Measurements from ENCODE around the gene SSU72.
"Not testable (repeated sequence)": the region's sequence is repeated elsewhere in the genome, so short reads cannot be mapped to it uniquely, and the experiment has no call there.

The SSU72 gene

DNA sequence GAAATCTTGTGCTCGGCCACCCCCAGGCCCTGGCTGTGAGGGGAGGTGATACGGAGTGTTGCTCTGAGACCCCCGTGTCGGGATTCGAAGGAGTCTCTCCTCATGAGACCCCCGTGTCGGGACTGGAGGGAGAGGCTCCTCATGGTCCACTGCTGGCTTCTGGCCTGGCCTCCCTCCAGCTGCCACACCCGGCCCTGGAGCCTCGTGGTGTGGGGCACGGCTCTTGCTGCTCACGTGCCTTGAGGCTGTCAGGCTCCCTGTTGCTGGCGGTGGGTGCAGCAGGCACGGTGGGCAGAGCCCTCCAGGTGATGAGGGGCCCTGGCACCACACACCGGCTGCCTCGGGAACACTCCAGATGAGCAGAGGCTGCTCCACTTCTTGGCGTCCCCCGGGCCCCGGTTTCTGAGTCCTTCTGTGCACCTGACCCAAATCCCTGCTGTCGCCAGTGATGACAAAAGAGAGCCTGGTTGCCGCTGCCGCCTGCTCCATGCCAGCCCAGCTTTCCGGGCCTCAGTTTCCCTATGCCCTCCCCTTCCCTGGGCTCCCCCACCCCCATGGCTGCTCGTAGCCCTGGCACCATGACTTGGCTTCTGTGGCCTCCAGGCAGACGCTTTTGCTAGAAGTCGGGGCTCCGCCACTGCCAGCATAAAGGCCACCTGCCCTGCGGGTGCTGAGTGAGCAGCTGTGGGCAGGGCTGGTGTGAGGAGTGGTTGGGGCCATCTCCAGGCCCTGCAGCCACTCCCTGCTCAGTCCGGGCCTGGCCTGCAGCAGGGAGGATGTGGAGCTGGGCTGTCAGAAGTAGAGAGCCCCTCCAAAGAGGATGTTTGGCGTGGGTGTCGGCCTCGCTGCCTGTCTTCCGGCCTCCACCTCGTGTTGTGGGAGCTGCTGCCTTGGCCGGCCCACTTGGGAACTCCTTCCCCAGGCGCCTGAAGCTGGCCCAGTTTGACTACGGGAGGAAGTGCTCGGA is 46.1 kb downstream of the SSU72 start:
- Histone ChIP-seq H3K9ac (ENCODE audit: low read depth, low read length, poor library complexity, severe bottlenecking) (no peak overlapping the region), H3K4me2 (ENCODE audit: low read depth, low read length, poor library complexity, severe bottlenecking) (no peak overlapping the region), H3K9me2 (replicated peaks; ENCODE audit: low read depth, low read length) (no peaks in the 10 kb centered on the region), H3K4me3 (ENCODE audit: low read length, poor library complexity, severe bottlenecking) (no peak overlapping the region), H2AFZ (ENCODE audit: low read length) (no peak overlapping the region), H4K20me1 (ENCODE audit: insufficient read depth, low read length, poor library complexity, severe bottlenecking) (no peaks in the 10 kb centered on the region), H3K79me2 (ENCODE audit: insufficient read depth, low read length) (no peaks in the 10 kb centered on the region), H3K9me3 (ENCODE audit: insufficient read depth, low read depth, low read length) (no peaks in the 10 kb centered on the region), H3K36me3 (ENCODE audit: insufficient read depth, low read length) (peaks cover 11% of the 10 kb centered on the region; the same call in 1 of the 2 replicates), H3K27me3 (ENCODE audit: insufficient read depth, low read length, poor library complexity, severe bottlenecking) (no peaks in the 10 kb centered on the region), H3K4me1 (ENCODE audit: insufficient read depth, low read length, poor library complexity, severe bottlenecking) (no peaks in the 10 kb centered on the region), H3F3A (ENCODE audit: low read depth) (no peaks in the 10 kb centered on the region)
- TF ChIP-seq EZH2phosphoT487 (IDR thresholded peaks at IDR 0.05; ENCODE audit: borderline replicate concordance) (no peak), CTCF (conservative IDR thresholded peaks at IDR 0.05; ENCODE audit: low read length) (no peak)

DNA sequence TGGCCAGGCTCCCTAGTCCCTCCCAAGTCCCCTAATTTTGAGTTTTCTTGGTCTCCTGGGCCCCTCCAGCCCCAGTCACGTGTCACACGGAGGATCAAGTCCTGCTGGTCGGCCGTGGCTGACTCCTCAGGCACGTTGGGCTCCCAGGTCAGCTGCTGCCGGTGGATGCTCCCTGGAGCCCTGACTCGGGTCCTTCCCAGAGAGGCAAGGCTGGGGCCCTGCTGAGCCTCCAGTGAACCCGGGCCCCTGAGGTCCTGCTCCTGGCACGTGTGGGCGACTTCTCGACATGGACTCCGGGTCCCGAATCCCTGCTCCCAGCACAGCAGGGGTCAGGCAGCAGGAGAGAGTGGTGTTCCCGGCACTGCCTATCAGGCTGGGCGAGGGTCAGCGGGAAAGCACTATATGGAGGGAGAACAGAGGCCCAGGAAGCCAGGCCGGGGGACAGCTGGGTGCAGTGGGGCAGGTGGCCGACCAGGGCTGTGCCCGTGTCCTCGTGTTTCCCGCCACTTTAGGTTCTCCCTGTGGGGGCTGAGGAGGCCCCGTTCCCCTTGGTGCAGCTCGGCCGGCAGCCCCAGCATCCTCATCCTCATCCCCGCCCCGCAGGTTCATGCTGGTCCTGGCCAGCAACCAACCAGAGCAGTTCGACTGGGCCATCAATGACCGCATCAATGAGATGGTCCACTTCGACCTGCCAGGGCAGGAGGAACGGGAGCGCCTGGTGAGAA is 47.4 kb downstream of the SSU72 start:
- peaks cover 11% of the 10 kb centered on the region; the same call in 1 of the 2 replicates for H3K36me3 ChIP-seq (ENCODE audit: insufficient read depth, low read length)

DNA sequence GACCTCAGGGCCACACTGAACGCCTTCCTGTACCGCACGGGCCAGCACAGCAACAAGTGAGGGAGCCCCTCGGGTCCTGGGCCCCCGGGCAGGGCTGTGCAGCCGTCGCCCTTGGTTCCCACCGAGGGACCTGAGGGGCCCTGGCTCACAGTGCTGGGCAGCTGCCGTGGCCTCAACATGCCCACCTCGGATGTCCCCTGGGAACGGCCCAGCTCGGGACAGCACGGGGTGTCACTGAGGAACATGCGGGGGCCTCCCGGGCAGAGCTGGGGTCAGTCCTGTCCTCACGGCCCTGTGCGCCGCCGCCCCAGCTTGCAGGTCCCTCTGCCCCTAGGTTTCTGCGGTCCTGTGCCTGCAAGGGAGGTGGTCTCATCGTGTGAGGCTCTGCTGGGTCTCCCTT is 48.2 kb downstream of the SSU72 start:
- not testable (repeated sequence) for H3K9me3 ChIP-seq (ENCODE audit: insufficient read depth, low read depth, low read length); H4K20me1 ChIP-seq (ENCODE audit: insufficient read depth, low read length, poor library complexity, severe bottlenecking); H3K9me2 ChIP-seq (replicated peaks; ENCODE audit: low read depth, low read length); H3K9ac ChIP-seq (ENCODE audit: low read depth, low read length, poor library complexity, severe bottlenecking); H3K27me3 ChIP-seq (ENCODE audit: insufficient read depth, low read length, poor library complexity, severe bottlenecking); H3K79me2 ChIP-seq (ENCODE audit: insufficient read depth, low read length); H3K4me3 ChIP-seq (ENCODE audit: low read length, poor library complexity, severe bottlenecking); H3K4me2 ChIP-seq (ENCODE audit: low read depth, low read length, poor library complexity, severe bottlenecking); H2AFZ ChIP-seq (ENCODE audit: low read length); H3K4me1 ChIP-seq (ENCODE audit: insufficient read depth, low read length, poor library complexity, severe bottlenecking); H3F3A ChIP-seq (ENCODE audit: low read depth)
- peaks cover 11% of the 10 kb centered on the region; the same call in 1 of the 2 replicates for H3K36me3 ChIP-seq (ENCODE audit: insufficient read depth, low read length)

More for the DNA sequence above, 47.4 kb downstream of the SSU72 start:
- H3K9me3 ChIP-seq (ENCODE audit: insufficient read depth, low read depth, low read length) = no peaks in the 10 kb centered on the region
- H4K20me1 ChIP-seq (ENCODE audit: insufficient read depth, low read length, poor library complexity, severe bottlenecking) = no peaks in the 10 kb centered on the region
- no peaks in the 10 kb centered on the region for H3K27me3 ChIP-seq (ENCODE audit: insufficient read depth, low read length, poor library complexity, severe bottlenecking)
- no peak overlapping the region for H3K4me2 ChIP-seq (ENCODE audit: low read depth, low read length, poor library complexity, severe bottlenecking)
- no peak for TF ChIP-seq EZH2phosphoT487 (IDR thresholded peaks at IDR 0.05; ENCODE audit: borderline replicate concordance)
- TF ChIP-seq CTCF (conservative IDR thresholded peaks at IDR 0.05; ENCODE audit: low read length) = no peak
- H3F3A ChIP-seq (ENCODE audit: low read depth) = no peaks in the 10 kb centered on the region
- no peaks in the 10 kb centered on the region for H3K4me1 ChIP-seq (ENCODE audit: insufficient read depth, low read length, poor library complexity, severe bottlenecking)
- no peak overlapping the region for H3K9ac ChIP-seq (ENCODE audit: low read depth, low read length, poor library complexity, severe bottlenecking)
- no peaks in the 10 kb centered on the region for H3K9me2 ChIP-seq (replicated peaks; ENCODE audit: low read depth, low read length)
- H3K4me3 ChIP-seq (ENCODE audit: low read length, poor library complexity, severe bottlenecking) = no peak overlapping the region
- no peak overlapping the region for H2AFZ ChIP-seq (ENCODE audit: low read length)
- no peaks in the 10 kb centered on the region for H3K79me2 ChIP-seq (ENCODE audit: insufficient read depth, low read length)

DNA sequence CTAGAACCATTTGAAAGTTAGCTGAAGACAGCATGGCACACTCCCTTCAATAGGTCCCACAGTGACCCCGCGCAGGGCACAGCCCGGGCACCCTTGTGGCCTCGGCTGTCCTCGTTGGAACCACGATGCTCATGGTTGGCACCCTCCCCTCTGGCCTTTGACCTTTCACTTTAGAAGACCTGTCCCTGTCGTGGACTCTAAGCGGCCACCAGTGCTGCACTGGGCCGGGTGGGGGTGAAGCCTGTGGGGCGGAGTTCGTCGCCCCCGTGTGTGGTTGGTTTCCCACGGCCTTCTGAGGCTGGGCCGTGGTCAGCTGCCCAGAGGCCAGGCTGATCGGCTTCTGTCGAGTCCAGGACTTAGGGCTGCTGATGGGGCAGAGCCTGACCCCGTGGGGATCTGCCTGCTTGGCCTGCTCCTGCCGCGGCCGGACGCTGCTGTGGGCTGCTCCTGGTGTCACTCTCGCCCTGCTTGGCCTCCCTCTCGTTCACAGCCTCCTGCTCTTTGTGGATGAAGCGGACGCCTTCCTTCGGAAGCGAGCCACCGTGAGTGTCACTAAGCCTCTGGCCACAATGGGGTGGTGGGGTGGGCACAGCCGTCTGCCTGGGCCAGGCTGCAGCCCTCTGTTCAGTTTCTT is 49.8 kb downstream of the SSU72 start:
- not testable (repeated sequence) for H3K4me2 ChIP-seq (ENCODE audit: low read depth, low read length, poor library complexity, severe bottlenecking); H3K36me3 ChIP-seq (ENCODE audit: insufficient read depth, low read length); H3K4me1 ChIP-seq (ENCODE audit: insufficient read depth, low read length, poor library complexity, severe bottlenecking); H4K20me1 ChIP-seq (ENCODE audit: insufficient read depth, low read length, poor library complexity, severe bottlenecking); H3K4me3 ChIP-seq (ENCODE audit: low read length, poor library complexity, severe bottlenecking); H3K9me3 ChIP-seq (ENCODE audit: insufficient read depth, low read depth, low read length); H3K27me3 ChIP-seq (ENCODE audit: insufficient read depth, low read length, poor library complexity, severe bottlenecking); H3F3A ChIP-seq (ENCODE audit: low read depth); H3K9ac ChIP-seq (ENCODE audit: low read depth, low read length, poor library complexity, severe bottlenecking); H2AFZ ChIP-seq (ENCODE audit: low read length); H3K79me2 ChIP-seq (ENCODE audit: insufficient read depth, low read length); H3K9me2 ChIP-seq (replicated peaks; ENCODE audit: low read depth, low read length)

DNA sequence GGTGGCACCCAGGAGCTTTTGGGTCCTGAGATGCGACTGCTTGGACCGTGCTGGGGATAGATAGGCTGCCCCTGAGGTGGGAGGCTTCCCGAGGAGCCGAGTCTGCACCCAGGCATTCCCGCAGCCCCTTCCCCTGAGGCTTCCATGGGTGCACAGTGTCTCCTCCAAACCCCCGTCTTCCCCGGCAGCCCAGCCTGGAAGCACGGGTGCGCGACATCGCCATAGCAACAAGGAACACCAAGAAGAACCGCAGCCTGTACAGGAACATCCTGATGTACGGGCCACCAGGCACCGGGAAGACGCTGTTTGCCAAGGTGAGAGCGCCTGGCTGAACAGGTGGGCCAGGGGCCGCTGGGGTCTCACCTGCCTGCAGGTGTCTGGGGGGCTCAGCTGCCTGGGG is 51.0 kb downstream of the SSU72 start:
- not testable (repeated sequence) for H3K4me2 ChIP-seq (ENCODE audit: low read depth, low read length, poor library complexity, severe bottlenecking); H3K79me2 ChIP-seq (ENCODE audit: insufficient read depth, low read length); H3K36me3 ChIP-seq (ENCODE audit: insufficient read depth, low read length); H3K9me3 ChIP-seq (ENCODE audit: insufficient read depth, low read depth, low read length); H3K9me2 ChIP-seq (replicated peaks; ENCODE audit: low read depth, low read length); H3K27me3 ChIP-seq (ENCODE audit: insufficient read depth, low read length, poor library complexity, severe bottlenecking); H4K20me1 ChIP-seq (ENCODE audit: insufficient read depth, low read length, poor library complexity, severe bottlenecking); H3K4me3 ChIP-seq (ENCODE audit: low read length, poor library complexity, severe bottlenecking); H3K9ac ChIP-seq (ENCODE audit: low read depth, low read length, poor library complexity, severe bottlenecking); H3F3A ChIP-seq (ENCODE audit: low read depth); H3K4me1 ChIP-seq (ENCODE audit: insufficient read depth, low read length, poor library complexity, severe bottlenecking); H2AFZ ChIP-seq (ENCODE audit: low read length)

Measured in Loucy (cell line).